ENCODE data around the gene SAMD5.

SAMD5 gene

GRCh38 chr6:147548921-147549475, 40.5 kb downstream of the SAMD5 start:
- Histone ChIP-seq H3K4ac (ENCODE audit: low read depth in 1 of 2, low read length in 2 of 2) (no peak overlapping the region), H2BK15ac (ENCODE audit: low read depth, poor library complexity, severe bottlenecking) (no peak overlapping the region), H4K91ac (ENCODE audit: low read length) (no peak overlapping the region), H2AK5ac (ENCODE audit: low read length, severe bottlenecking) (no peak overlapping the region), H3K4me3 (ENCODE audit: insufficient read depth in 1 of 2, low read depth in 1 of 2, low read length in 2 of 2) (no peak overlapping the region), H3K27me3 (ENCODE audit: control insufficient read depth in 1 of 2, insufficient read depth in 1 of 2, low read length in 2 of 2) (no peaks in the 10 kb centered on the region), H2BK120ac (ENCODE audit: low read depth, low read length) (no peak overlapping the region), H3K14ac (ENCODE audit: low read length in 2 of 2) (no peak overlapping the region), H3K4me2 (ENCODE audit: low read length, poor library complexity, severe bottlenecking) (no peak overlapping the region), H3K4me1 (ENCODE audit: control insufficient read depth, insufficient read depth, low read depth, low read length) (no peaks in the 10 kb centered on the region), H3K9ac (ENCODE audit: low read length) (no peak overlapping the region), H3K27ac (ENCODE audit: low read length, poor library complexity, severe bottlenecking) (no peak overlapping the region), H3K36me3 (ENCODE audit: control insufficient read depth in 1 of 2, insufficient read depth in 2 of 2, low read depth in 1 of 2, low read length in 2 of 2) (no peaks in the 10 kb centered on the region), H2BK12ac (ENCODE audit: low read length in 2 of 2) (peak overlapping the region in 1 of 2 experiments; percentile 38), H3K79me1 (replicated peaks; ENCODE audit: low read length, poor library complexity, severe bottlenecking) (no peaks in the 10 kb centered on the region), H2BK5ac (ENCODE audit: low read depth, low read length, poor library complexity, severe bottlenecking) (no peak overlapping the region), H3K23ac (ENCODE audit: low read length in 2 of 2) (no peak overlapping the region), H2AFZ (ENCODE audit: low read depth, low read length) (no peak overlapping the region), H4K8ac (ENCODE audit: low read length) (no peak overlapping the region), H3K18ac (ENCODE audit: low read depth in 1 of 2, low read length in 2 of 2) (peak overlapping the region in 1 of 2 experiments; percentile 11), H3K9me3 (ENCODE audit: control insufficient read depth, low read length) (no peaks in the 10 kb centered on the region)
- no peak for DNase-seq
- 97% methylated on average over 3 of the region's 3 CpGs for WGBS

- Histone ChIP-seq H4K8ac (ENCODE audit: low read length) (no peak overlapping the region), H3K9me3 (ENCODE audit: control insufficient read depth, low read length) (no peaks in the 10 kb centered on the region), H2BK5ac (ENCODE audit: low read depth, low read length, poor library complexity, severe bottlenecking) (no peak overlapping the region), H3K27me3 (ENCODE audit: control insufficient read depth in 1 of 2, insufficient read depth in 1 of 2, low read length in 2 of 2) (no peaks in the 10 kb centered on the region), H3K23ac (ENCODE audit: low read length in 2 of 2) (no peak overlapping the region), H3K27ac (ENCODE audit: low read length, poor library complexity, severe bottlenecking) (no peak overlapping the region), H2BK15ac (ENCODE audit: low read depth, poor library complexity, severe bottlenecking) (no peak overlapping the region), H3K9ac (ENCODE audit: low read length) (no peak overlapping the region), H3K4me3 (ENCODE audit: insufficient read depth in 1 of 2, low read depth in 1 of 2, low read length in 2 of 2) (no peak overlapping the region), H3K79me1 (replicated peaks; ENCODE audit: low read length, poor library complexity, severe bottlenecking) (no peaks in the 10 kb centered on the region), H2BK12ac (ENCODE audit: low read length in 2 of 2) (no peak overlapping the region), H3K4me2 (ENCODE audit: low read length, poor library complexity, severe bottlenecking) (no peak overlapping the region), H3K14ac (ENCODE audit: low read length in 2 of 2) (no peak overlapping the region), H3K4me1 (ENCODE audit: control insufficient read depth, insufficient read depth, low read depth, low read length) (no peaks in the 10 kb centered on the region), H3K36me3 (ENCODE audit: control insufficient read depth in 1 of 2, insufficient read depth in 2 of 2, low read depth in 1 of 2, low read length in 2 of 2) (no peaks in the 10 kb centered on the region), H2AK5ac (ENCODE audit: low read length, severe bottlenecking) (no peak overlapping the region), H4K91ac (ENCODE audit: low read length) (no peak overlapping the region), H2AFZ (ENCODE audit: low read depth, low read length) (no peak overlapping the region), H3K18ac (ENCODE audit: low read depth in 1 of 2, low read length in 2 of 2) (no peak overlapping the region), H3K4ac (ENCODE audit: low read depth in 1 of 2, low read length in 2 of 2) (no peak overlapping the region), H2BK120ac (ENCODE audit: low read depth, low read length) (no peak overlapping the region)
- DNase-seq, result peak; percentile 58
- WGBS, result 91% methylated on average over 3 of the region's 4 CpGs
Measured at GRCh38 chr6:147549531-147549930, 41.0 kb downstream of the SAMD5 start.

DNA sequence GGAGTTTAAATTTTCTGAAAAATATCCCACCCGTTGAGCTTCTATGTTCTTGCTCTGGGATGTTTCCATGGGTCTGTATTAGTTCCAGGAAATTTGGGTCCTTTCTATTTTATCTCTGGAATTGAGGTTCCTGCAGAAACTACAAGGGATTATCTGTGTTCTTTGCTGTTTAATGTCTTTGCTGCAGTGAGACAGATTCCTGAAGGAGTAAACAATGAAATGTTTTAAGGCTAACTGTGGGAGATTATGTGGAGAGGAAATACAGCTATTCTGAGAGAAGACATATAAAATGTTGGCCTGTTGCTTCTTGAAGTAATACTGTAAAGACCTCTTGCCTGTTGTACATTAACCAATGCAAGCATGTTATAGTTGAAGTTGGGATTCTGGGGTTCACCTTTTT, 43.5 kb downstream of the SAMD5 start:
- Histone ChIP-seq H3K4me3 (ENCODE audit: insufficient read depth in 1 of 2, low read depth in 1 of 2, low read length in 2 of 2) (no peak overlapping the region), H3K4me1 (ENCODE audit: control insufficient read depth, insufficient read depth, low read depth, low read length) (no peaks in the 10 kb centered on the region), H4K91ac (ENCODE audit: low read length) (no peak overlapping the region), H3K4me2 (ENCODE audit: low read length, poor library complexity, severe bottlenecking) (no peak overlapping the region), H3K23ac (ENCODE audit: low read length in 2 of 2) (no peak overlapping the region), H2BK12ac (ENCODE audit: low read length in 2 of 2) (no peak overlapping the region), H3K18ac (ENCODE audit: low read depth in 1 of 2, low read length in 2 of 2) (no peak overlapping the region), H4K8ac (ENCODE audit: low read length) (no peak overlapping the region), H3K9me3 (ENCODE audit: control insufficient read depth, low read length) (no peaks in the 10 kb centered on the region), H3K27me3 (ENCODE audit: control insufficient read depth in 1 of 2, insufficient read depth in 1 of 2, low read length in 2 of 2) (no peaks in the 10 kb centered on the region), H3K4ac (ENCODE audit: low read depth in 1 of 2, low read length in 2 of 2) (no peak overlapping the region), H3K9ac (ENCODE audit: low read length) (no peak overlapping the region), H3K27ac (ENCODE audit: low read length, poor library complexity, severe bottlenecking) (no peak overlapping the region), H3K79me1 (replicated peaks; ENCODE audit: low read length, poor library complexity, severe bottlenecking) (no peaks in the 10 kb centered on the region), H2BK120ac (ENCODE audit: low read depth, low read length) (no peak overlapping the region), H2BK15ac (ENCODE audit: low read depth, poor library complexity, severe bottlenecking) (no peak overlapping the region), H2BK5ac (ENCODE audit: low read depth, low read length, poor library complexity, severe bottlenecking) (no peak overlapping the region), H2AFZ (ENCODE audit: low read depth, low read length) (no peak overlapping the region), H3K14ac (ENCODE audit: low read length in 2 of 2) (no peak overlapping the region), H3K36me3 (ENCODE audit: control insufficient read depth in 1 of 2, insufficient read depth in 2 of 2, low read depth in 1 of 2, low read length in 2 of 2) (no peaks in the 10 kb centered on the region), H2AK5ac (ENCODE audit: low read length, severe bottlenecking) (no peak overlapping the region)
- 39% methylated on average over 1 of the region's 1 CpG for WGBS
- peak; percentile 23 for DNase-seq

- Histone ChIP-seq H3K4me3 (ENCODE audit: insufficient read depth in 1 of 2, low read depth in 1 of 2, low read length in 2 of 2) (no peak overlapping the region), H4K8ac (ENCODE audit: low read length) (no peak overlapping the region), H2AK5ac (ENCODE audit: low read length, severe bottlenecking) (no peak overlapping the region), H2BK12ac (ENCODE audit: low read length in 2 of 2) (no peak overlapping the region), H2BK15ac (ENCODE audit: low read depth, poor library complexity, severe bottlenecking) (no peak overlapping the region), H3K36me3 (ENCODE audit: control insufficient read depth in 1 of 2, insufficient read depth in 2 of 2, low read depth in 1 of 2, low read length in 2 of 2) (no peaks in the 10 kb centered on the region), H2AFZ (ENCODE audit: low read depth, low read length) (no peak overlapping the region), H3K27me3 (ENCODE audit: control insufficient read depth in 1 of 2, insufficient read depth in 1 of 2, low read length in 2 of 2) (no peaks in the 10 kb centered on the region), H4K91ac (ENCODE audit: low read length) (peak overlapping the region; percentile 19), H3K18ac (ENCODE audit: low read depth in 1 of 2, low read length in 2 of 2) (no peak overlapping the region), H3K79me1 (replicated peaks; ENCODE audit: low read length, poor library complexity, severe bottlenecking) (no peaks in the 10 kb centered on the region), H3K4me1 (ENCODE audit: control insufficient read depth, insufficient read depth, low read depth, low read length) (no peaks in the 10 kb centered on the region), H3K9me3 (ENCODE audit: control insufficient read depth, low read length) (no peaks in the 10 kb centered on the region), H3K23ac (ENCODE audit: low read length in 2 of 2) (no peak overlapping the region), H3K9ac (ENCODE audit: low read length) (no peak overlapping the region), H2BK5ac (ENCODE audit: low read depth, low read length, poor library complexity, severe bottlenecking) (no peak overlapping the region), H2BK120ac (ENCODE audit: low read depth, low read length) (no peak overlapping the region), H3K4ac (ENCODE audit: low read depth in 1 of 2, low read length in 2 of 2) (no peak overlapping the region), H3K4me2 (ENCODE audit: low read length, poor library complexity, severe bottlenecking) (no peak overlapping the region), H3K14ac (ENCODE audit: low read length in 2 of 2) (peak overlapping the region in 1 of 2 experiments; percentile 19), H3K27ac (ENCODE audit: low read length, poor library complexity, severe bottlenecking) (no peak overlapping the region)
- no peak for DNase-seq
- 91% methylated on average over 1 of the region's 1 CpG for WGBS
Measured at GRCh38 chr6:147553099-147553498, 44.6 kb downstream of the SAMD5 start.
